WERI-Rb-1 (cell line): ENCODE measurements around the gene SPN.
"Not testable (repeated sequence)": the region's sequence is repeated elsewhere in the genome, so short reads cannot be mapped to it uniquely, and the experiment has no call there.

Experiments used
- DNase-seq: peaks from one replicate; pipeline ENCODE4 v3.0.0-alpha.2; 2020
- H3K27ac ChIP-seq: fragments of 250-450 bp; sonication (Bioruptor Pico); 2 replicates; pipeline ENCODE4 v1.5.1; 2020; ENCODE audit warnings: mild to moderate bottlenecking, moderate library complexity
- H3K27me3 ChIP-seq: fragments of 250-450 bp; sonication (Bioruptor Pico); 2 replicates; pipeline ENCODE4 v1.5.1; 2021; ENCODE audit warnings: mild to moderate bottlenecking, low read depth, moderate library complexity; ENCODE audit not compliant: insufficient read depth, severe bottlenecking
- H3K36me3 ChIP-seq: fragments of 250-450 bp; sonication (Bioruptor Pico); 2 replicates; pipeline ENCODE4 v1.5.1; 2020; ENCODE audit warnings: mild to moderate bottlenecking, moderate library complexity
- H3K4me3 ChIP-seq: 2 replicates; pipeline ENCODE4 v1.5.1; 2011; ENCODE audit warnings: low read depth, mild to moderate bottlenecking, control low read depth, low read length
- H3K9me3 ChIP-seq: fragments of 250-450 bp; sonication (Bioruptor Pico); 2 replicates; pipeline ENCODE4 v1.5.1; 2021; ENCODE audit warnings: mild to moderate bottlenecking, moderate library complexity; ENCODE audit not compliant: severe bottlenecking
- CTCF ChIP-seq: IDR thresholded peaks from 2 replicates; pipeline ENCODE4 v1.5.1; 2011; ENCODE audit warnings: low read depth, mild to moderate bottlenecking, control low read depth, inconsistent platforms, low read length

Gene SPN

DNA sequence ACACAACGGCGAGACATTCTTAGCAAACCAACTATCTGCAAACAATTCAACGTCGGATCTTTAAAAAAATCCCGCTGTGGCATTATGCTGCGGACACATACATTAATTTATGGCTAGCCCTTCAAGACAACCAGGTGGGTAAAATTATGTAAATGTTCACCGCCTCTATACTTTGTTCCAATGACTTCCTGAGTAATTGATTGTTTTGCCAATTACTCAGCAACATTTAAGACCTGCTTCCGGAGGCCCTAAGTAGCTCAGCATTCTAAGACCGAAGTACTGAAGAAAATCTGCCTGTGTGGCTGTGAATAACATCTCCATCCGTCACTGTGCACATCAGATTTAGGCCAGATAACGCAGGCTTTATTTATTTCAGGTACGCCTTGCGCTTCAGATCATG lies 39.2 kb downstream of the SPN start:
- TF ChIP-seq CTCF = no peak
- H3K27me3 ChIP-seq = no peaks in the 10 kb centered on the region
- H3K27ac ChIP-seq = peak overlapping the region; percentile 61
- H3K36me3 ChIP-seq = peaks cover 5% of the 10 kb centered on the region
- peaks cover 6% of the 10 kb centered on the region for H3K9me3 ChIP-seq
- peak; percentile 17 for DNase-seq
- no peak overlapping the region for H3K4me3 ChIP-seq

DNA sequence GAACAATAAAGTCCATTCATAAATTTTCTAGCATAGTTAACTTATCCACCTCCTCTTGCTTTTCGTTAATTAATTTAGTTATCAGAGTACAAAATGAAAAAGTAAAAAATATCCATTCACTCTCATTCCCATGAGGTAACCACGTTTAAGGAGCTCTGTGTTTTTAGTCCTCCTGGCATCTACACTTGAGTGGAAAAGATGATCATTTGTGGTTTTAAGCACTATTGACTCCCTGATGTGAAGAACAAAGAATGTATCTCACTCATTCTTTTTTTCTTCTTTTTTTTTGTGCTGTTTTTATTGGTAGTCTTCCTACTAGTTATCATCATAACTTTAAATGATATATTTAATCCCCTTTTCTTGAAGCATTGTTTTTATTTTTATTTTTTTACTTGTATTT lies 42.0 kb downstream of the SPN start:
- Histone ChIP-seq H3K27me3 (no peaks in the 10 kb centered on the region), H3K4me3 (no peak overlapping the region), H3K27ac (no peak overlapping the region), H3K9me3 (no peaks in the 10 kb centered on the region), H3K36me3 (no peaks in the 10 kb centered on the region)
- no peak for DNase-seq
- TF ChIP-seq CTCF = no peak

- H3K27ac ChIP-seq = not testable (repeated sequence)
Observed at GRCh38 chr16:29707160-29707559, 44.1 kb downstream of the SPN start.

GRCh38 chr16:29708917-29709600 lies 46.0 kb downstream of the SPN start:
- Histone ChIP-seq H3K27ac (no peak overlapping the region), H3K36me3 (no peaks in the 10 kb centered on the region)

More at GRCh38 chr16:29707160-29707559, 44.1 kb downstream of the SPN start:
- H3K9me3 ChIP-seq, H3K27me3 ChIP-seq, H3K36me3 ChIP-seq, H3K4me3 ChIP-seq, DNase-seq: not testable (repeated sequence)

DNA sequence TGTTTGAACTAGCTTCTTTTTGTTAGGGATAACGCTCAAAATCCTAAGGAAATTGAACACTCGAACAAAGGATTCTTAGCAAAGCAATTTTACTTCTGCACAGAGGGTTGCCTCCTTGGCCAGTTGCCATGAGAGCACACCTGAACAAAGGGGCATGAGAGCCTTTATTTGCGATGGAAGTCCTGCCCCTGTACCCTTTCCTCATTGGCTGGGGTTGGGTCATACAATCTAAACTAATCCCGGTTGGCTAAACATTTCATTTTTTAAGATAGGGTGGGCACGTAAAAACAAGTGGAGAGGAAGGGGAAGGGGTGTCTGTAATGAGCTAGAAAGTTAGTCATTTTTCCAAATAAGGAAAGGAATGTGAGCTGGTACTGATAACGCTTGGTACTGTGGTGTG lies 46.6 kb downstream of the SPN start:
- not testable (repeated sequence) for H3K4me3 ChIP-seq, H3K27ac ChIP-seq, H3K27me3 ChIP-seq, DNase-seq, H3K36me3 ChIP-seq, H3K9me3 ChIP-seq

More at GRCh38 chr16:29708917-29709600, 46.0 kb downstream of the SPN start:
- Histone ChIP-seq H3K9me3 (no peaks in the 10 kb centered on the region), H3K4me3 (no peak overlapping the region), H3K27me3 (no peaks in the 10 kb centered on the region)
- no peak for DNase-seq
- TF ChIP-seq CTCF = no peak

- peak; percentile 61 for TF ChIP-seq CTCF
- no peak overlapping the region for H3K4me3 ChIP-seq
- H3K27ac ChIP-seq = peak overlapping the region; percentile 8; the same call in 1 of the 2 replicates
- peak; percentile 23 for DNase-seq
- H3K9me3 ChIP-seq = no peaks in the 10 kb centered on the region
- no peaks in the 10 kb centered on the region for H3K27me3 ChIP-seq
- no peaks in the 10 kb centered on the region for H3K36me3 ChIP-seq
Observed at GRCh38 chr16:29710227-29711219, 47.5 kb downstream of the SPN start.
